GM18505 (cell line): Measurements from ENCODE around the gene COMMD1.

Experiments used
- ATAC-seq: cut with Tn5 transposase; IDR thresholded peaks from one replicate; pipeline ENCODE4 v1.9.1; 2021; ENCODE audit not compliant: unreplicated experiment
- POLR2A ChIP-seq: IDR thresholded peaks from 4 replicates; pipeline ENCODE4 v1.6.1; 2011; ENCODE audit warnings: borderline replicate concordance; ENCODE audit not compliant: insufficient read depth, insufficient read length; ENCODE audit errors: extremely low read depth

The COMMD1 gene

GRCh38 chr2:61966087-61966727, 60.7 kb downstream of the COMMD1 start:
- no peak for TF ChIP-seq POLR2A
- no peak for ATAC-seq

GRCh38 chr2:61967262-61967661, 61.8 kb downstream of the COMMD1 start:
- ATAC-seq: no peak
- no peak for TF ChIP-seq POLR2A

DNA sequence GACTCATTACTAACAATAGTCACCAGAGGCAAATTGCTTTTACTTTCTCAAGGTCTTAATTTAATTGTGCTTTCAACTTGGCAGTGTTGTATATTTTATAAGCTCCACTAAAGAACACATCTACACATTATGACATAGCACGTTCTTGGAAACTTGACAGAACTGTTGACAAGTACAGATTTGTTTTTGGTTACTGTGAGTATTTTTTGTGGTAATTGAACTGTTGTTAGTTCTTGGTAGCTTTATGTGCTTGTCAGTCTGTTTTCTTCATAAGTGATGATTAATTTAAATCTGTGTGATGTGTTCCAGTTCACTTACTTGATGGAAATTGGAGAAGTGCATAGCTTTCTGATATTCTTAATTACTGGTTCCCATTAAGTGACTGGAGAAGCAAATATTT, 63.9 kb downstream of the COMMD1 start:
- ATAC-seq: no peak

GRCh38 chr2:61970807-61971556, 65.5 kb downstream of the COMMD1 start:
- no peak for TF ChIP-seq POLR2A
- ATAC-seq: no peak

More for the DNA sequence above, 63.9 kb downstream of the COMMD1 start:
- TF ChIP-seq POLR2A: no peak

DNA sequence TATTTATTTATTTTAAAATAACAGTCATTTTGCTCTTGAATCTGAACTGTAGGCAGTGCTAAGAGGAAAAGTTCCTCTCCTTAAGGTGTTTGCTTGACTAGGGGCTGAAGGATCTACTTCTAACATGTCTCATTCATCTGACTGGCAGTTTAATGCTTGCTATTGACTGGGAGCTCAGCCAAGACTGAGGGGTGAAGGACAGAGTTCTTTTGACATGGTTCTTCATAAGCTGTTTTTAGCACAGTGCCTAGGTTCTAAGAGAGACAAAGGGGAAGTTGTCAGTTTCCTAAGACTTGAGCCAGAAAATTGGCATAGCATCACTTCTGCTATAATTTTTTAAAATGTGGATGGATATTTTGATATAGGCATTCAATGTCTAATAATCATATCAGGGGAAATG, 73.0 kb downstream of the COMMD1 start:
- TF ChIP-seq POLR2A: no peak
- ATAC-seq: peak; percentile 91

GRCh38 chr2:61980758-61981157, 75.3 kb downstream of the COMMD1 start:
- no peak for ATAC-seq
- no peak for TF ChIP-seq POLR2A

DNA sequence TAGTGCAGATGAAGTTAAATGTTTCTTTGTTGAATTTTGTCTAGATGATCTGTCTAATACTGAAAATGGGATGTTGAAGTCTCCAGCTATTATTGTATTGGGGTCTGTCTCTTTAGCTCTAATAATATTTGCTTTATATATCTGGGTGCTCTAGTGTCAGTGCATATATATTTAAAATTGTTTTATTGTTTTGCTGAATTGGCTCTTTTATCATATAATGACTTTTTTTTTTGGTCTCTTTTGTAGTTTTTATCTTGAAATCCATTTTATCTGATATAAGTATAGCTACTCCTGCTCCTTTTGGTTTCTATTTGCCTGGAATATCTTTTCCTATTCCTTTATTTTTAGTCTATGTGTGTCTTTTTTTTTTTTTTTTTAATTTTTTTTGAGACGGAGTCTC, 79.2 kb downstream of the COMMD1 start:
- no peak for TF ChIP-seq POLR2A
- ATAC-seq: no peak

GRCh38 chr2:61988462-61989366, 83.2 kb downstream of the COMMD1 start:
- no peak for ATAC-seq
- no peak for TF ChIP-seq POLR2A

DNA sequence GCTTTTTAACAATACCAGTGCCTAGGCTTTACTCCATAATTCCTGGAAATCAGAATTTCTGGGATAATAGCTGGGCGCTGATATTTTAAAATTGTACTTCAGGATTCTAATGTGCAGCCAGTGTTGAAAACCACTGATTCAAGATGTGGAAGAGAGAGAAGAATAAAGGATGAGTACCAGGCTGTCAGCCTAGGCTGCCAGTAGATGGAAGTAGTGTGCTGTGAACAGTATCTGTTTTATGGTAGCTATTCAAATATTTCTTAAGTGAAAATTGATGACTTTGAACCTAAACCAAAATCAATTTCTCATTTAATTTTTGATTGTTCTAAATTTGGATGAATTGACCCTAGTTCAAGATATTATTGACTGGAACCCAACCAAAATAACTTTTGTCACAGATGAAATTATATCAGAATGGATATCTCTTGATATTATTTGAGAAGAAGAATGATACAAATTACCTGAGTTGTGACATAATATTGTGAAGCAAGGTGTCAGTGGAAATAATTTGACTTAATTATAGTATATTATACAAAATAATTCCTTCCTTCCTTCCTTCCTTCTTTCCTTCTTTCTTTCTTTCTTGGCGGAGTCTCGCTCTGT, 88.0 kb downstream of the COMMD1 start:
- TF ChIP-seq POLR2A: no peak

GRCh38 chr2:61994531-61994930, 89.1 kb downstream of the COMMD1 start:
- no peak for TF ChIP-seq POLR2A
- no peak for ATAC-seq

More for the DNA sequence above, 88.0 kb downstream of the COMMD1 start:
- no peak for ATAC-seq

- no peak for ATAC-seq
- no peak for TF ChIP-seq POLR2A
These were observed 89.6 kb downstream of the COMMD1 start for GRCh38 chr2:61995065-61995464.

DNA sequence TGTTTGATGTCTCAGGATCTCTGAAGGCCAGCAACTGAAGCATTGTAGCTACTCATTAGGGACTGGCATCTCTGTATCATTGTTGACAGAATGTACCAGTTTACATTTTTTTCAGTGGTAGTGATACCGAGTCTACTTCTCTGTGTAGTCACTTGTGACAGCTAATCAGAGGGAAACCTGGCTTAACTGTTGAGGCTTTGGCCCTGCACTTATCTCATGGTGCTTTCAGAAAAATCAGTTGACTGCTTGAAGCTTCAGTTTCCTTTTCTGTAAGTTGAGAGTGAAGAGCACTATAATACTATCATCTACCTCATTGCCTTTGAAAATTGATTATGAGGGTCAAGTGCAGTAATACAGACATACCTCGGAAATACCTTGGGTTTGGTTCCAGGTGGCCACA, 90.0 kb downstream of the COMMD1 start:
- TF ChIP-seq POLR2A: no peak
- no peak for ATAC-seq

GRCh38 chr2:61998426-61998825, 93.0 kb downstream of the COMMD1 start:
- TF ChIP-seq POLR2A: no peak
- ATAC-seq: no peak
